Bone marrow (tissue), 2 donors: ENCODE data around the gene AKR7A2.
"Not testable (repeated sequence)": the region's sequence is repeated elsewhere in the genome, so short reads cannot be mapped to it uniquely, and the experiment has no call there.

Source experiments
- DNase-seq, 2 donors: peaks; one replicate each; lab custom pipeline; 2025; lab: John Stamatoyannopoulos, UW

AKR7A2 gene

DNA sequence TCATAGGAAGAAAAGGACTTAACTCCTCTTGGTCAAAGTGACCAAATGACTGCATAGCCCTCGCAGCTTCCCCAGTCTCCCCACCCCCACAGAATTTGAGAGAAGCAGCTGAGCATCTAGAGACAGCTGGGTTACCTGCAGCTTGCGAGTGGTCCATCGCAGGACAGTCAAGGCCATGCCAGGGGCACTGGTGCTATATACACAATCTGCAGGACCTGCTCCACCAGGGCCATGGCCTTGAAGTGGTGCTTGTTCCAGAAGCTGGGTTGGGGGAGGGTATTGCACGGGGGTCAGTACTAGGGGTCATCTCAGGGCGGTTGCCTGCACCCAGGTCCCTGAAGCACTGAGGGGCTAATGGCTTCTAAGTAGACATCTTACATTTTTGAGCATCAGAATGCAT, 49.9 kb downstream of the AKR7A2 start:
- no peak for DNase-seq

DNA sequence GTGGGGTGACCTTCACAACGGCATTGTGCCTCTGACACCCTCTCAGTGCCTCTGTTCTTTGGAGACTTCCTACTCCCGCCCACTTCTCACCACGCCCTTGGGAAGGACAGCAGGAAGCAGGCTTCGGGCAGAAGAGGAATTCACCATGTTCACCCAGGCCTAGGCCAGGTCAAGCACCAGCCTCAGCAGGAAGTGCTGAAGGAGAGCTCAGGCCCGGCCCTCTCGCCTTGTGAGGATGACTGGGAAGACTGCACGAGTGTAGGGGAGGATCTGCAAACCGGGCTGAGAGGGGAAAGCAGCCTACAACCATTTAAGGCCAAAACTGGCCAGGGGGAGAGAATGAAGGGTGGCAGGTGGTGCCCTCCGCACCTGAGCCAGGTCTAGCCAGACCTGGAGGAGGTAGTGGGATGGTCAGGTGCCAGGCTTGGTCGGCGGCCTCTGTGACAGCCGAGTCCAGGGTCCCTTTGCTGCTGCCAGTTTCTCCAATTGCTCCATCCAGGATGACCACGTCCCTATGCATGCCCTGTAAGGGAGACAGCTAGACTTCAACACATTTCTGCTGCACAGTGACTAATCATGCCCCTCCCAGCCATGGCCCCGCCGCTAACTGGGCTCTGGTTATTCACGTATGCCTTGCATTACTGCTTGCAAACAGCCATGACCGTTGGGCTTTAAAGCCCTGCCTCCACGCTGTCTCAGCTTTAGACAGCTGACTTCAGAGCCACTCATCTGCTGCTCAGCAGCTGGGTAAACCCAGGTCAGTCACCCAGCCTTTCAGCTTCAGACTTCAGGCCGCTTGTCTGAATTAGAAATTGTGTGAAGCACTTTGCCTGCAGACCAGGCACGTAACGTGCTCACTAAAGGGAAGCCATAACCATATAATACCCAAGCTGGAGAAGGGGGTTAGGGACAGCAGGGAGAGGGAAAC, 51.5 kb downstream of the AKR7A2 start:
- DNase-seq: no peak

DNA sequence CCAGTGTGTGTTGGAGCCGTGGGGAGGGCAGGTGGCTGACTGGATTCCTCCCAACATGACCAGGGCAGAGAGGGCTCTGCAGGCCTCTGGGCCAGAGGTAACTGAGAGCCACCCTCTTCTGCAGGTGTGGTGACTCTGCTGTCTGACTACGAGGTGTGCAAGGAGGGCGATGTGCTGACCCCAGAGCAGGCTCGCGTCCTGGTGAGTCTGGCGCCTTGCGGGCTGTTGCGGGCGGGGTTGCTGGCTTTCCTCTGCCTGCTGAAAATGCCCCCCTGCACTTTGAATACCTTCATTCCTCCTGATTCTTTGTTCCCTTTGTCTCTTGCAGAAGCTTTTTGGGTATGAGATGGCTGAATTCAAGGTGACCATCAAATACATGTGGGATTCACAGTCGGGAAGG, 53.6 kb downstream of the AKR7A2 start:
- DNase-seq: no peak

DNA sequence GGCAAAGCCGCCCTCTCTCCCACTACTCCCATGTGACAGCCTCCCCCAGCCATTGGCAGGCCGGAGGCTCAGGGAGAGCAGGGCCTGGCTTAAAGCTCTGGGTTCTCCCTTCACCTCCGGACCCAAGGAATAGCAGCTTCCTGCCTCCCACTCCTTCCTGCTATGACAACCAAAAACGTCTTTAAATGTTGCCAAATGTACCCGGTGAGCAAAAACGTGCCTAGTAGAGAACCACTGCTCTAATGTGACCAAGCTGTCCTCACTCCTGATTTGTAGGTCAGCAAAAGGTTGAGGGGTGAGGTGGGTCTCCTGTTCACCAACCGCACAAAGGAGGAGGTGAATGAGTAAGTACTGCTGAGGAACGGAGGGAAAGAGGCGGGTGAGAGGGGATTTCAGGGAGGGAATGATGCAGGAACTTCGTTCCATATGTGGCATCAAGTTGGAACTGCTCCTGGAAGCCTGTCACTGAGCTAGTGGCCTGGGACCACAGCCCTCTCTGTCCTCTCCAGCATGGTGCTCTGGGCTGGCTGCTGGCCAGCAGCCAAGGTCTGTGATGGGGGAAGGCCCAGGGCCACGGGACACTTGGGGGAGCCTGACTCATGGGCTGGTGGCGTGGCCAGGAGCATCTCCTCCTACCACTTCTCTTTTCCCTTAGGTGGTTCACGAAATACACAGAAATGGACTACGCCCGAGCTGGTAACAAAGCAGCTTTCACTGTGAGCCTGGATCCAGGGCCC, 54.6 kb downstream of the AKR7A2 start:
- no peak for DNase-seq

DNA sequence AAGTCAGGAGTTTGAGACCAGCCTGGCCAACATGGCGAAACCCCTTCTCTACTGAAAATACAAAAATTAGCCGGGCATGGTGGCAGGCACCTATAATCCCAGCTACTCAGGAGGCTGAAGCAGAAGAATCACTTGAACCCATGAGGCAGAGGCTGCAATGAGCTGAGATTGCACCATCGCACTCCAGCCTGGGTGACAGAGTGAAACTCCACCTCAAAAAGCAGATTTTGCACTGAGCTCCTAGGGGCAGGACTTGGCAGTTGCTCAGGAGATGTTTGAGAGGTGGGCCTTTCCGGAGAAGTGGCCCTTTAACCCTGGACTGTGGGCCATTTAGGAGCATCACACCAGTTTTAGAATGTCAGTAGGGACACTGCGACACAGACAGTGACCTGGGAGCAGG, 55.6 kb downstream of the AKR7A2 start:
- DNase-seq: not testable (repeated sequence)

DNA sequence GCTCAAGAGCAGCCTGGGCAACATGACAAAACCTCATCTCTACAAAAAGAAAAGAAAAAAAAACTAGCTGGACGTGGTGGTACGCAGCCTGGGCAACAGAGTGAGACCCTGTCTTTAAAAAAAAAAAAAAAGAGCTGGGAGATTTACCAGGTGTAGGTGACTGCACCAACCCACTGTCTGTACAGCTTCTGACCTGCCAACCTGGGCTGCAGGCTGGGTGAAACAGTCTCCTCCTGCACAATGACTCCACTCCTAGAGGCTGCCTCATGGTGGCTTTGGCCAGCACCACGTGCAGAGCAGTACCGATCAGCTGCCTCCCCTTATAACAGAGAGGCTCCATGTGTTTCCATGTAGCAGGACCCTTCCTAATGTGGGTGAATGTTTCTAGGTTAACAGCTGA, 56.7 kb downstream of the AKR7A2 start:
- no peak for DNase-seq

DNA sequence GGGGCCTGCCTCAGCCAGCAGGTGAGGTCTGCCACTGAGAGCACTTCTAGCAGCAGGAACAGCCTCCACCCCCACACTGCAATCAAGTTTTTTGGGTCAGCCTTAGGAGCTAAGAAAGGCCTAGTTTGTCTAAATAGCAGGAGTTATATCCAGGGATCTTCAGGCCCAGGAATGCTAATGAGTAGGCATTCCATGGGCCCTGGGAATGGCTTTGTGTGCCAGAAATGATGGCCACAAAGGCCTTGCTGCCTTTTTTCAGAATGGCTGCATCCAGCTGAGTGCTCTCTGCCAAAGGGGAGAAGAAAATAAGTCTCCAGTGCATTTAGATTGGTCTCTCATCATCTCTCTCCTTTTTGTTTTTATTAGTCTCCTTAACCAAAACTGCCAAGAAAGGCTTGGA, 57.5 kb downstream of the AKR7A2 start:
- no peak for DNase-seq
